HG03432 (cell line): ENCODE measurements around the gene UBE2O.

Experiments used
- ATAC-seq: cut with Tn5 transposase; IDR thresholded peaks from one replicate; pipeline ENCODE4 v1.9.1; 2021; ENCODE audit warnings: mild to moderate bottlenecking, moderate library complexity; ENCODE audit not compliant: unreplicated experiment

Gene UBE2O

DNA sequence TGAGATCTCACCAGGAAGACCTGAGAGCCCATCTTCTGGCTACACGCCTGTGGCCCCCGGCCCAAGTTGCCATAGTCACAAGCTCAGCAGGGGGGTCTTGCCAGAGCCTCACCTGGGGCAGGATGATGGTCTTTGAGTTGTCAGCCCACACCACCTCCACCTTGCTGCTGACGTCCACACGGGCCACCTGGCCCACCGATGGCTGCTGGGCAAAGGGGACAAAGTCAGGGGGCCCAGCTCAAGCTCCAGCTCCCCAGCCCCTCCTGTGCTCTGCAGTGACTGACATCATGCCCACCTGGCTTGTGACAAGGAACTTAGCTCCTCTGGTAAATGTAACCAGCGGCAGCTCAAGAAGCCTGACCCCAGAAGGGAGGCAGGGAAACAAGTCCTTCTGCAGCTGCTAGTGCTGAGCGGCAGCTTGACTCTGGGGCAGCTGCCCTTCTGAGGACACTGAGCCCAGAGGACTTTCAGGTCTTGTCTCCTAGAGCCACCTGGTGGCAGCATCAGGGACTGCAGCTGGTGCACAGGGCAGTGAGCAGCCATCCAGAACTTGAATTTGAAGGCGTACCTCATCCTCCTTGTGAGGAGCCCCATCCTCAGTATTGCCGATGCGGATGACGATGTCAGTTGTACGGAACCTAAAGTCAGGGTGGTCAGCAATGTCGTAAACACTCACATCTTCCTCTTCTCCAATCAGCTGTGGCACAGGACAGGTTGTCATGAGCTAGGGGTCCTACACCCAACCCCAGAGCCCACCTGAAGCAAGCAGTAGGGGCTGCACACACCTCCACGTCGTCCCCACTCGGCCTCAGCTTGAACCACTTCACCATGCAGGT is 55.0 kb downstream of the UBE2O start:
- ATAC-seq = no peak

DNA sequence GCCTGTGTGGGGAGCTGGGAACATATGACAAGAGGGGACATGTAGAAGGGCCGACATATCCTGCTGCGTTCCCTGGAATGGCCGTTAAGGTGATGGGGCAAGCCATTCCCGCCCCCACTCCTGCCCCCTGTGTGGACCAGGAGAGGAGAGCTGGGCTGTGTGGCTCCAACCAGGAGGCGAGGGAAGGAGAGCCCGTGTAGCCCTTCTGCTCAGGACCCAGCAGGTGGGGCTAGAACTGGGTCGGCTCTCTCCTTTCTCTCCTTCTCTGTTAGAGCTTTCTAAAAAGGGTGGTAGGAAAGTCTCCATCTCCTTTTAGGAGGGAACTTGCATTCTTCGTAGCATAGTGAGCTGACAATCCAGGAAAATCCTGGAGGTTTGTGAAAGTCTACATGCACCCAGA is 55.8 kb downstream of the UBE2O start:
- ATAC-seq = no peak

DNA sequence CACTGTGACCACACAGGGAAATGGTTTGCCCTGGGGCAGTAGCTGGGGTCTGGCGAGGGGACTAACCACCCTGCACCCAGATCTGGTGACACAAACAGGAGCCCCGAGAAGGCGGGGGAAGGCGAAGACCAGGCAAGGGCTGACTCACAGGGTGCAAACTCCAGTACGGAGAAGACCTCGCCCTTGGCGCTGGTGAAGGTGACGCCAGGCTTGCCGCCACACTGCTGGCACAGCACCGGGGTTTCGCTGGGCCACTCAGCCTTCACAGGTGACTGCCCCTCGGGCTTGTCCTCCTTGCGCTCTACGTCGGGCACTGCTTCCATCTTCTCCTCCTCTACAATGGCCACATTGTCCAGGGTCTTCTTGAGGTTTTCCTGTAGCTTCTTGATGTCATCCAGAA is 57.0 kb downstream of the UBE2O start:
- no peak for ATAC-seq

DNA sequence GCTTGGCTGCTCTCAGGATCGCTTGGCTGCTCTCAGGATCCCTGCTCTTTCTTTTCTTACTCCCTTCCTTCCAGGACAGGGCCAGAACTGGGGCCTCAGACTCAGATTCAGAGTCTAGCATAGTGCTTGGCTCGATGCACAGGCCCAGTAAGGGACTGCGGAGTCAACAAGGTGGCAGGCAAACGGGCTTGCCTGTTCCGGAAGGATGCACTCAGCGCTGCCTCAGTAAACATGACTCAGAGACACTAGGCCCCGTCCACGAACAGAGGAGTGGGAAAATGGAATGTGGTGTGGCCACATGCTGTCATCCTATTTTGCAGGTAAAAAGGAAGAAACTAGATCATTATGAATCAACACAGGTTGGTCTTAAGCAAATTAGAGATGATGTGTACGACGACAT is 58.8 kb downstream of the UBE2O start:
- no peak for ATAC-seq

DNA sequence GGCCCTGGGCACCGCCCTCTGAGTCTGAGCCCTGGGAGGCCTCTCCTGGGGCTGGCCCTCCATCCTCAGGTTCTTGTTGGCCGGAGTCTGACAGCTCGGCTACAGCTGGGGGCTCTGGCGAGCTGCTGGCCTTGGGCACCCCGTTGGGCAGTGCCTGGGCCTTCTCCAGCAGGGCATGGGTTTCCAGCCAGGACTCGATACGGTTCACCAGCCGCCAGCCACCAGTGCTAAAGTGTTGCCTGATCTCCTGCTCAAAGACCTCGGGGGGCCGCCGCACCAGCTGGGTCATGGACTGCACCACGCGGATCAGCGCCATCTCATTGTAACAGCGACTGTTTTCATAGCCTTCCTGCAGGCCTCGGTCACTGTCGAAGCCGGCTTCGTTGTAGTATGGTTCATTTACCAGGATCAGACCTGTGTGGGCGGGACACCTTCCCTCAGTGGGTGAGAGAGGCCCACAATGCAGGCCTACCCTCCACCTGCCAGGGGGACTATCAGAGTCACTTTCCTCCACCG is 61.7 kb downstream of the UBE2O start:
- no peak for ATAC-seq

DNA sequence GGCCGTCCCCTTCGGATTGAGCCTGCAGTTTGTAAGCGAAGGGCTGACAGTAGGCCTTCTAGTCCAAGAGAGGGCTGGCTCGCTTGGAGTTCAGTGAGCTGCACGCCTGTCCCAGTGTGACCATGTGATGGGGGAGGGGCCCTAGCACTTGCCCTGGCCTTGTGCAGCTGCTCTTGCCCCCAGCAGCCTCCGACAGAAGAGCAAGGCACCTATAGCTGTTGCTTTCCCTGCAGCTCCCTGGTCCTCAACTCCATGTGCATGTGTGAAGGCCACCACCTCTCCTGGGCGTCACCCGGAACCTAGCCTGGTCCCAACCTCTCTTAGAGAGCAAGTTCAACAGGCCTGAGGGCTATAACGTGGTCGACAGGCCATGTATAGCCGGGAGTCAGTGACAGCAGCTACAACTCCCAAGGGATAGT is 62.9 kb downstream of the UBE2O start:
- ATAC-seq = no peak

DNA sequence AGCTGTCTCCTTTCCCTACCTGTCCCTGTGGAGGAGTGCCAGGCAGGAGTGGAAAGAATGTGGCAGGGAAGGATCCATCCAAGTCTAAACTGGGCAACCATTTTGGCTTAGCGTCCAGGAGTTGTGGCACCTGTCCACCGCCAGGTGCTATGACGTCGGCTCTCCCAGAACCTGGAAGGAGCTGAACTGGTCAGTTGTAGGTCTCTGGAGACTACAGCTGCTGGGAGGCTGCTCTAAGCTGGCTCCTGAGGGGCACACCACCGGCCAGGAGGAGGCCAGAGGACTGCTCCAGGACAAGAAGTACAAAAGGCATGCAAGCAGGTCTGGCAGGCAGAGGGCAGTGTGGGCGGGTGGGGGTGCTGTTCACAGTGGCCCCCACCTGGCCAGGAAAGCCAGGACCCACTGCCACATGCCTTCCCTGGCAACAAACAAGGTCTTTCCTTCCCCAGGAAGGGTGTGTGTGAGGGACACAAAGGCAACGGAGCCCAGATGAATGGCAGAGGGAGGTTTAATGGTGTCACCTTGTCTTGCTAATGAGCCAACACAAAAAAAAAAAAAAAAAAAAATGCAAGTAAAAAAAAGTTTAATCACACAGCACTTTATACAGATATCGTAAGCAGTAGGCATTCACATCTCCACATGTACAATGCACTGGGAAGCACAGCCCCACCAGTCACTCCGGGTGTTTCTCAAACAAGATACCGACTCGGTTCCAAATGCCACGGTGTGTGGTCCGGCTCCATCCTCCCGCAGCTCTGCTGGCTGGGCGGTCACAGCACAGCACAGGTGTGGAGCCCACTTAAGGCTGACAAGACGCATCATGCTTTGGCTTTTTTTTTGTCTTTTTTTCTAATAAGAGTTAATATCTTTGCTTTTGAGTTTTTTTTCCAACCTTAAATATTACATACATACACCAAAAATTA is 63.7 kb downstream of the UBE2O start:
- ATAC-seq = no peak

DNA sequence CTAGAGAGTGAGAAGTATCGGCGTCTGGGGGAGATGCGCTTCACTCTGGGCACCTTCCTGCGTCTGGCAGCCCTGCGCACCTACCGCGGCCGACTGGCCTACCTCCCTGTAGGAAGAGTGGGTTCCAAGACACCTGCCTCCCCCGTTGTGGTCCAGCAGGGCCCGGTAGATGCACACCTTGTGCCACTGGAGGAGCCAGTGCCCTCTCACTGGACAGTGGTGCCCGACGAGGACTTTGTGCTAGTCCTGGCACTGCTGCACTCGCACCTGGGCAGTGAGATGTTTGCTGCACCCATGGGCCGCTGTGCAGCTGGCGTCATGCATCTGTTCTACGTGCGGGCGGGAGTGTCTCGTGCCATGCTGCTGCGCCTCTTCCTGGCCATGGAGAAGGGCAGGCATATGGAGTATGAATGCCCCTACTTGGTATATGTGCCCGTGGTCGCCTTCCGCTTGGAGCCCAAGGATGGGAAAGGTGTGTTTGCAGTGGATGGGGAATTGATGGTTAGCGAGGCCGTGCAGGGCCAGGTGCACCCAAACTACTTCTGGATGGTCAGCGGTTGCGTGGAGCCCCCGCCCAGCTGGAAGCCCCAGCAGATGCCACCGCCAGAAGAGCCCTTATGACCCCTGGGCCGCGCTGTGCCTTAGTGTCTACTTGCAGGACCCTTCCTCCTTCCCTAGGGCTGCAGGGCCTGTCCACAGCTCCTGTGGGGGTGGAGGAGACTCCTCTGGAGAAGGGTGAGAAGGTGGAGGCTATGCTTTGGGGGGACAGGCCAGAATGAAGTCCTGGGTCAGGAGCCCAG is 65.8 kb downstream of the UBE2O start:
- ATAC-seq = no peak

DNA sequence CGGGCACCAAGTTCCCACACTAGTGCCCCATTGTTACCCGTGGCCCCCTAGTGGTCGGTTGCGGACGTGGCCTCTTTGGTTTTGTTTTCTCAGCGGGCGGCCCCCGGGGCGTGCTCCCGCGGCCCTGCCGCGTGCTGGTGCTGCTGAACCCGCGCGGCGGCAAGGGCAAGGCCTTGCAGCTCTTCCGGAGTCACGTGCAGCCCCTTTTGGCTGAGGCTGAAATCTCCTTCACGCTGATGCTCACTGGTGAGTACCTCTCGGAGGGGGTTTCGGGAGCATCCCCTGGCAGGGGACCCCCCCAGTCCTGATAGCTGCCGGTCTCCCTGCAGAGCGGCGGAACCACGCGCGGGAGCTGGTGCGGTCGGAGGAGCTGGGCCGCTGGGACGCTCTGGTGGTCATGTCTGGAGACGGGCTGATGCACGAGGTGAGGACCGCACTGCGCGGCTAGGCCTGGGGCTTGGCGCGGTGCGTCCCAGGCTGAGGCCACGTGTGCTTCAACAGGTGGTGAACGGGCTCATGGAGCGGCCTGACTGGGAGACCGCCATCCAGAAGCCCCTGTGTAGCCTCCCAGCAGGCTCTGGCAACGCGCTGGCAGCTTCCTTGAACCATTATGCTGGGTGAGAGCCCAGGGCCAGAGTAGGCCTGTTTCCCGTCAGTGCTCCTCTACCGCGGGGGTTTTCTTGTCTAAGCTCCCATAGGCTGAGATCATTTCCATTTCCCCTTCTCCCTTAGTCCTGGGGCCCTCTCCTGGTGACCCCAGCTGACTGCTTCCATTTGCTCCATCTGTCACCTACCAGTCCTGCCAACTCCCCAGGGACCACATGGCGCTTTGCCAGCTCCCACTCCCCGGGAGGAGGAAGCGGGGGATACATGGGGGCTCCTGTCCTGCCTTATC is 66.8 kb downstream of the UBE2O start:
- no peak for ATAC-seq

DNA sequence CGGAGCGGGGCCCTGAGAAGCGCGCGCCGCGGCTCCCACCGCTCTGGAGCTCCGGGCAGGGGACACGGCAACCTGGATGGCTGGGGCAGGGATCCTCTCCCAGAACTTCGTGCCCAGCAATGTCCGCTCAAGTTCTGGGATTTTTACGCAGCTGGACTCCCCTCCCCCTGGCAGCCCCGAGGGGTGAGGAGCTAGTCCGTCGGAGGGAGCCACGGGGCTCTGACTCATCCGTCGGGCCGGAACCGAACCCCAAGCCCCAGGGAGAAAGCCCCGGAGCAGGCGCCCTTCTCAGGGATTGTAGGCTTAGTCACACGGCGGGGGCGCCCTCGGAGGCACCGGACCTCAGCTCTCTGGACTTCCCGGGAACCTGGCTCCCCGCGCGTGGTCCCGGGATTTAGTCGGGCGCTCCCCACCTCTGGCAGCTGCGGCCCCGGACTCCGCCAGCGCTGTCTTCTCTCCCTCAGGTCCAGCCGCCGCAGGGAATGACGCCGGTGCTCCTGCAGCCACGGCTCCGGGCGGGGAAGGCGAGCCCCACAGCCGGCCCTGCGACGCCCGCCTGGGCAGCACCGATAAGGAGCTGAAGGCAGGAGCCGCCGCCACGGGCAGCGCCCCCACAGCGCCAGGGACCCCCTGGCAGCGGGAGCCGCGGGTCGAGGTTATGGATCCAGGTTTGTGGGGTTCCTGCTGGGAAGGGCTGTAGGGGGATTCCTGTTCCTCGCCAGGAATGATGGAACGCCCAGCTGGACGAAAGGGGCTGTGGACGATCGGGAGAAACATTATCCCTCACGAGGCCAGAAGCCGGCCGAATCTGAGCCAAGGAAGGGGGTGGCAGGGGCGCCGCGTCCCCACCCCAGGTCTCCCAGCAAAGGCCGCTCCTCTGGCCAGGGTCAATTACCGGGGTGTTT is 67.7 kb downstream of the UBE2O start:
- no peak for ATAC-seq

DNA sequence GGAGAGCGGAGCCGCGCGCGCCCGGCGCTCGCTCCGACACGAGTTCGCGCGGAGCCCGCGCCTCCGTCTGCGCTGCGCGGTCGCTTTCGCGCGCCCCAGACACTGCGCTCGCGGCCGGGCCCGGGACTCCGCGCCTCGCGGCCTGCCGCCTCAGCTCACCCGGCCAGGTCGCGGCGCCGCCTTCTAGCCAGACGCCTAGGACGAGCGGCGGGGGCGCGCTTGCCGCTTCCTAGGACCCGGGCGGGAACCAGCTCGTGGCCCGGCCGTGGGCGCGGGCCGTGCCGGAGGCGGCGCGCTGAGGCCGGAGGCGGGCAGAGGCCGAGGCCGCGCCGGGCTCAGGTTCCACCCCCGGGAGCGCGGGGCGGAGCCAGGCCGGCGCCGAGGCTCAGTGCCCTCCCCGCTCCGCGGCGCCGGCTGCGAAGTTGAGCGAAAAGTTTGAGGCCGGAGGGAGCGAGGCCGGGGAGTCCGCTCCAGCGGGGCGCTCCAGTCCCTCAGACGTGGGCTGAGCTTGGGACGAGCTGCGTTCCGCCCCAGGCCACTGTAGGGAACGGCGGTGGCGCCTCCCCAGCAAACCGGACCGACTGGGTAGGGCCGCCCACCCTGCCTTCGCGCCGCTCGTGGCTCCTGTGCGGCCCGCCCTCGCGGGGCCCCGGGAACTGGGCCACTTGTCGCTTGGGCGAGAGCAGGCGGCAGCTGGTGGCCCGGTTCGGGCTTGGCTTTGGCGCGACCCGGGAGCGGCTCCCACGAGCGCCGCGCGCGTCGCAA is 68.5 kb downstream of the UBE2O start, which contains the start of gene SPHK1:
SPHK1 (plus strand) TSS at position 388 of the 765 bp plus-strand sequence. CDS start 1,036 bp downstream, outside the sequence.
- peak; percentile 60 for ATAC-seq

DNA sequence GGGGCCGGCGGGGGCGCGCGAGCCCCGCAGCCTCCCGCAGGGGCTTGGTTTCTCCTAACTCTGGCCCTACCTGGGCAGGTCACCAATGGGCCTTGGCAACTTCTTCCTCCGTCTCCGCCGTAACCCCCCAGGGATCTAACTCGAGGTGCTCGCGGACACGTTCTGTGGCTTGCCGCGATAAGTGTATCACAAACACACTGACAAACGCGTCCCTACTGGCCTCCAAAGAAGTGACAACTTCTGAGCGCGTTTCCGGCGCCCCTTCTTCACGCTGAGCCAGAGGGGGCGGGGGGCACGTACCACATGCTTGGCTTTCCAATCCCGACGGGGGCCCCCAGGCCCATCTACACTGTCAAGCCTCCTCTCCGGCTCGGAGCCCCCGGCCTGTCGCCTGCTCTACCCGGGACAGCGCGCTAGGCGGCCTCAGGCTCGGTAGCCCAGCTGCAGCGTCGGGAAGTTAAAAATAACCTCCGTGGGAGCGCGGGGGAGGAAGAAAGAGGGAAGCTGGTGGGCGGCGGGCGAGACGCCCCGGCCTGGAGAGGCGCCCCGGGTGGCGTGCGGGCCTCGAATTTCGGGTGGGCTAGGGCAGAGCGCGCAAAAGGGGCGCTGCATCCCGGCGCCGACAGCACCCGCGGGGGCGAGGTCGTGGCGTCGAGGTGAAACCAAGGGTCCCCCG is 69.3 kb downstream of the UBE2O start:
- peak; percentile 27 for ATAC-seq

DNA sequence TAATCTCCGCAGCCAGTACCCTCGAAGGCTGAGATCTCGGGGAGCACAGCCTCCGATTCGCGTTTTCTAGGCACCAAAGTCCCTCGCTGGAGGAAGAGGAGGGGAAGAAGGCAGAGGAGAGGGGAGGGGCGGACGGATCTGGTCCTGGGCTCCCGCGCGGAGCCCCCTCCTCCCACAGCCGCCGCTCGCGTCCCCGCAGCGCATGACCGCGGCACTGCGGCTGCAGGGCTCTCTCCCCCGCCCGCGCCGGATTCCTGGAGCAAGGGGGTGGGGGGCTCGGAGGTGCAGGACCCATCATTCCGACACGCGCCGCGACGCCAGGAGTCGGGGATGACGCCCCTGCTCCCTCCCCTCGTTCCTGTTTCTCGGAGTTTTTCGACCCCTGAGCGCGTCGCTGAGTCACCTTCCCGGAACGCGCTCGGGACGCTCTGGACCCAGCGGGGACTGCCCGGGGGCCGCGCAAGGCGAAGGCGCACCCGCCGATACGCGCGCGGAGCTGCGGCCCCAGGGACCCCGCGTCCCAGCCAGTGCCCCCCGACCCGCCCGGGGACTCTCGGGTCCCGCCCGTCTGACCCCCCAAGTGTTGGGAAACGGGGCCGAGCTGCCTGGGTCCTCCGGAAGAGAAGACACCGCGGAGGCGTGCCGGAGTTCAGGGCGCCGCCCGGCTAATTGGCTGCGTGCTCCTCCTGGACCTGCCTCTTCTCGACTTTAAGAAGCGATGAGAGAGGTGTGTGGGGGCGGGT is 70.0 kb downstream of the UBE2O start:
- ATAC-seq = no peak

DNA sequence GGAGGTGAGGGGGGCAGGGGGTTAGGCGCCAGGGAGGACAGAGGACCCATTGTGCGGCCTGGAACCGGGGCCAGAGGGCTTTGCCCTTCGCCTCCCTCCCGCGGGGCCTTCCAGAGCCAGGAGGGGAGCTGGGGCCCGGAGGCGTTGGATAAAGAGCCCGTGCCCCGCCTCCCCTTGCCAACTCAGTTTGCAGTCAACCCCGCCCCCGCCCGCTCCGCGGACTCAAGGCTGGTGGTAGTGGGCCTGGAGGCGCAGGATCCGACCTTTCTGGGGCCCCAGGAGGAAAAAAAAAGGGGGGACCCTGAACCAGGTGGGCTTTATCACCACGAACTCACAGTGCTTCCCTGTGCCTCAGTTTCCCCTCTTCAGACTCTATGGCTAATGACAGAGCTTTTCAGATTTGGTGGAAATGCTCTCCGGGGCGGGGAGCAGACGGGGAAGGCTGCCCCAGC is 70.6 kb downstream of the UBE2O start:
- no peak for ATAC-seq

DNA sequence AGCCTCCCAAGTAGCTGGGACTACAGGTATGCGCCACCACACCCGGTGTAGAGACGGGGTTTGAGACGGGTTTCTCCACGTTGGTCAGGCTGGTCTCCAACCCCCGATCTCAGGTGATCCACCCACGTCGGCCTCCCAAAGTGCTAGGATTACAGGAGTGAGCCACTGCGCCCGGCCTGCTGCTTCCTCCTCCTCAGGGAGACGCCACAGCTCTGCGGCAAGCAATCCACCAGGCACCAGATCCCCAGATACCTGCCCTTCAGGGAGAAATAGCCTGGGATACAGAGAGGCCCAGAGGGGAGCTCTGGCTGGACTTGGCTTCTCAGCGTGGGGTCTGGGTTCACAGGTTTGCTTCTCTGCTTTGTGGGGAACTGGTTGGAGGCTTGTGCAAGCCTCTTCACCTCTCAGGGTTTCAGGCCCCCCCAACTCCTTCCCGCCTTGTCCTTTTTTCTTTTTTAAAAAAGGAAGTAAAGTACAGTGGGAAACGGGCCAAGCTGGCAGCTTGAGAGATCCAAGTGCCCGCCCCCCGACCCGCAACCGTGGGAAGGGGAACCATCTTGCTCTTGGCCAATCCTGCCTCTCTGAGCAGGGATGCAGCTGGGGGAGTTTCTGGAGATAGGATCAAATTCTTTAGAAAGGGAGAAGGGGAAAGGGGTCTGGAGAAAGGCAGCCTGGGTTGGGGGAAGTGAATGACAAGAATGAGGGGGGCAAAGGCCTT is 71.2 kb downstream of the UBE2O start:
- no peak for ATAC-seq
